Measurements from ENCODE around the gene ADAM22.

The ADAM22 gene

DNA sequence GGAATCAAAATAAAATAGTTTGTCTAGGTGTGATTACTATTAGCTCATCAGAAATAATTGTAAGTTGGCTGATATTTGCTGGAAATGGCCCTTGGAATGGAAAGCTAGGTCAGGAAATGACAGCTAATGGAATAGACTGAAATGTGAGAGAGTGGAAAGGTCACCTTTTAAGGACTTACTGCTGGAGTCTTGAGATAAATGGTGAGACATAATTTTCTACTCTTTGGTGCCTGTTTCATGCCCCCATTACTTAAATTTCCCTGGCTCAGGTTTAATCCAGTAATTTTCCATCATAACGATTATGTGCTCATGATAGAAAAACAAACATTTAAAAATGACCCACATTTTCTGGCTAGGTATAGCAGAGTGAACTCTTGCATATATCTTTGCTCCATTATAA lies 123.6 kb downstream of the ADAM22 start:
- no peak overlapping the region for H3K4me3 ChIP-seq (ENCODE audit: low read length)
- no peak for DNase-seq (ENCODE audit: low read depth)
- TF ChIP-seq, protein P1, sequence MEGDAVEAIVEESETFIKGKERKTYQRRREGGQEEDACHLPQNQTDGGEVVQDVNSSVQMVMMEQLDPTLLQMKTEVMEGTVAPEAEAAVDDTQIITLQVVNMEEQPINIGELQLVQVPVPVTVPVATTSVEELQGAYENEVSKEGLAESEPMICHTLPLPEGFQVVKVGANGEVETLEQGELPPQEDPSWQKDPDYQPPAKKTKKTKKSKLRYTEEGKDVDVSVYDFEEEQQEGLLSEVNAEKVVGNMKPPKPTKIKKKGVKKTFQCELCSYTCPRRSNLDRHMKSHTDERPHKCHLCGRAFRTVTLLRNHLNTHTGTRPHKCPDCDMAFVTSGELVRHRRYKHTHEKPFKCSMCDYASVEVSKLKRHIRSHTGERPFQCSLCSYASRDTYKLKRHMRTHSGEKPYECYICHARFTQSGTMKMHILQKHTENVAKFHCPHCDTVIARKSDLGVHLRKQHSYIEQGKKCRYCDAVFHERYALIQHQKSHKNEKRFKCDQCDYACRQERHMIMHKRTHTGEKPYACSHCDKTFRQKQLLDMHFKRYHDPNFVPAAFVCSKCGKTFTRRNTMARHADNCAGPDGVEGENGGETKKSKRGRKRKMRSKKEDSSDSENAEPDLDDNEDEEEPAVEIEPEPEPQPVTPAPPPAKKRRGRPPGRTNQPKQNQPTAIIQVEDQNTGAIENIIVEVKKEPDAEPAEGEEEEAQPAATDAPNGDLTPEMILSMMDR (IDR thresholded peaks at IDR 0.05; ENCODE audit: insufficient read depth, low read depth, low read length, missing control alignments): no peak

GRCh38 chr7:88062238-88062637 lies 128.2 kb downstream of the ADAM22 start:
- TF ChIP-seq, protein P1 (IDR thresholded peaks at IDR 0.05; ENCODE audit: insufficient read depth, low read depth, low read length, missing control alignments): no peak
- no peak overlapping the region for H3K4me3 ChIP-seq (ENCODE audit: low read length)
- DNase-seq (ENCODE audit: low read depth): no peak

DNA sequence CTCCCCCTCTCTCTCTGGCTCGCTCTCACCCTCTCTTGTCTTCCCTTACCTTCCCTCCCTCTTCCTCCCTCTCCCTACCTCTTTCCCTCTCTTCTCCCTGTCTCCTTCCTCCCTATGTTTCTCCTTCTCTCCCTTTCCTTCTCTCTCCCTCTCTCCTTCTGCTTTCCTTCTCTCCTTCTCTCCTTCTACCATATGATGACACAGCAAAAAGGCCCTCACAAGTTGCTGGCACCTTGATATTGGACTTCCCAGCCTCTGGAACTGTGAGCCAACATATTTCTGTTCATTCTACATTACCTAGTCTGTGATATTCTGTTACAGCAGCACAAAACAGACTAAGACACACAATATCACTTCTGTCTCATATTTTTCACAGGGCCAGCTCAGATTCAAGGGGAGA lies 135.0 kb downstream of the ADAM22 start:
- TF ChIP-seq, protein P1 (IDR thresholded peaks at IDR 0.05; ENCODE audit: insufficient read depth, low read depth, low read length, missing control alignments): no peak
- DNase-seq (ENCODE audit: low read depth): no peak
- no peak overlapping the region for H3K4me3 ChIP-seq (ENCODE audit: low read length)

DNA sequence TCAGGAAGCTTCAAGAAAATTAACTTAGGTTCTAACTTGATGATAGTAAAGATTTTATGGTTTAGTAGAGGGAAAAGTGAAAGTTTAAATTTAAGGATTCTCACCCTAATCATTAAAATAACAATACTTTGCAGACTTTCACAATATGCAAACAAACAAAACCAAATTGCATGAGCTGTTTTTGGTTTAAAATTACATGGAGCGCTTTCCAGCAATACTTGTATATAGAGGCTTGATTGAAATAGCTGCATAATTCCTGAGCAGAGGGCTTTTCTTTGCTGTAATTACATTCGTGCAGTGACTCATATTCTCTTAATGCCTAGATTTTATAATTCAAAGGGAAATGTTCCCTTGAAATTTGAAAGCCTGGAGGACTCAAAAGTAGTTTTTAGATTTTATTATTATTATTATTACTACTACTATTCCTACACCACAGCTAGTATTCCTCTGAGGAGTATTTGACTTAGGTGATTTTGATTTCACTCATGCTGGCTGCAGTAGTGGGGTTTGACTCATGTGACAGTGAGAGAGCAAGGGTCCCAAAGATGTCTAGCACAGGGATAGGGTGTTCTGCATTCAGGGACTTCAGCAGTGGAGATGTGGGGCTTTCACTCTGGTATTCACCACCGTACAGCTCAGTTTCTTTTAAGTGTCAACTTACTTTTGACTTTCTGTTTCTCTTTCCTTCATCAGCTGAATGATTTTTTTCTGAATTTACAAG lies 138.1 kb downstream of the ADAM22 start:
- no peak for DNase-seq (ENCODE audit: low read depth)
- no peak overlapping the region for H3K4me3 ChIP-seq (ENCODE audit: low read length)
- TF ChIP-seq, protein P1 (IDR thresholded peaks at IDR 0.05; ENCODE audit: insufficient read depth, low read depth, low read length, missing control alignments): no peak

DNA sequence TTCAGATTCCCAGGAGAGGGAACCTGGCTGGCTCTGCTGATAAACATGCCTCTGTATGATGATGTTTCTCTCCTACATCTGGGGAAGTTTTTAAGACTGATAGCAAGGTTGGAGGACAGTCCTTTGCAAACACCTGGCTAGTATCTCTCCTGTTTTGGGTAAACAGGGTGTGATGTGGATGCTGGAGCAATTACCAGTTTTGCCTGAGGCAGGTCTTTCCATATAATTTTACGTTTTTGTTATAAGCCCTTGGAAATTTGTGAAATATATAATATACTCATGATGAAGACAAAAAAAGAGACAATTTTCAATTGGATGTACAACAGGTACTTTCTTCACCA lies 138.6 kb downstream of the ADAM22 start:
- no peak for DNase-seq (ENCODE audit: low read depth)
- H3K4me3 ChIP-seq (ENCODE audit: low read length): no peak overlapping the region
- TF ChIP-seq, protein P1 (IDR thresholded peaks at IDR 0.05; ENCODE audit: insufficient read depth, low read depth, low read length, missing control alignments): no peak

DNA sequence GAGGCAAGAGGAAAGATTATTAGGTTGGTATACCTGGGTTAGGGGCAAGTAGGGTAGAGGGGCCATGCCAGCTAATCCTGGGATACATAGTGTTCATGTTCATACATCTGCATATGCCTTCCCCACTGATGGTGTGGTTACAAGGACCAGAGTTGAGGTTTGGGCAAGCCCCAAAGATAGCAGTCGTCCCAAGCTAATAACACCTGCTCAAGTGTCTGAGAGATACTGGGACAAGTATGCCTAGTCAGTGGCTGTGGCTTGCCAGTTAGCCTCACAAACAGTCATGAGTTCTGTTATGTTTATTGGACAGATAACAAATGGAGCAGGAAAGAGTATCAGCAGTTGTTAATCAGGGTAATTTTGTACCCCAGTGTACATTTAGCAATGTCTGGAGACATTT lies 139.6 kb downstream of the ADAM22 start:
- no peak overlapping the region for H3K4me3 ChIP-seq (ENCODE audit: low read length)
- TF ChIP-seq, protein P1 (IDR thresholded peaks at IDR 0.05; ENCODE audit: insufficient read depth, low read depth, low read length, missing control alignments): no peak
- no peak for DNase-seq (ENCODE audit: low read depth)

DNA sequence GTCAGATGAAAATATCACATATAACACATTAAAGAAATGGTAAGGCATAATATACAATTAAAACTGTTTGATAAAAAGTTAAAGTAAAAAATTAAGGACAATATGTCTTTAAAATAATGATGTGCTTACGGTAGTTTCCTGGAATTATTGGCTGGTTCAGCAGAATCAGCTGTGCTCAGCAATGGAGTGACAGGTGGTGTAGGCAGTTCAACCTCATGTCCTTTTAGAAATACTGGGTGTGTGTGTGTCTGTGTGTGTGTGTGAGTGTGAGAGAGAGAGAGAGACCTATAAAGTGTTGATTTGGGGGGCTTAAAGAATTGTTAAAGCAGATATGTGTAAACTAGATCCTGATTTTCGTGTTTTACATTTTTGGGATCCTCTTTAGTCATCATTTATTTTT lies 141.2 kb downstream of the ADAM22 start:
- H3K4me3 ChIP-seq (ENCODE audit: low read length): no peak overlapping the region
- DNase-seq (ENCODE audit: low read depth): no peak
- TF ChIP-seq, protein P1 (IDR thresholded peaks at IDR 0.05; ENCODE audit: insufficient read depth, low read depth, low read length, missing control alignments): no peak
